Stimulated activated CD4-positive, alpha-beta T cell treated with anti-CD3 and anti-CD28 coated beads, Interleukin-1b, Interleukin-23, amount 100 ng/mL, for 24 hours (primary cell): Measurements from ENCODE around the gene HPCAL1.

Source experiments
- DNase-seq, 4 experiments: peaks; one replicate each; pipeline ENCODE4 v3.0.0-alpha.2; 2020; ENCODE audit warnings: low read depth in 4 of 4, low spot score in 1 of 4

HPCAL1 gene

DNA sequence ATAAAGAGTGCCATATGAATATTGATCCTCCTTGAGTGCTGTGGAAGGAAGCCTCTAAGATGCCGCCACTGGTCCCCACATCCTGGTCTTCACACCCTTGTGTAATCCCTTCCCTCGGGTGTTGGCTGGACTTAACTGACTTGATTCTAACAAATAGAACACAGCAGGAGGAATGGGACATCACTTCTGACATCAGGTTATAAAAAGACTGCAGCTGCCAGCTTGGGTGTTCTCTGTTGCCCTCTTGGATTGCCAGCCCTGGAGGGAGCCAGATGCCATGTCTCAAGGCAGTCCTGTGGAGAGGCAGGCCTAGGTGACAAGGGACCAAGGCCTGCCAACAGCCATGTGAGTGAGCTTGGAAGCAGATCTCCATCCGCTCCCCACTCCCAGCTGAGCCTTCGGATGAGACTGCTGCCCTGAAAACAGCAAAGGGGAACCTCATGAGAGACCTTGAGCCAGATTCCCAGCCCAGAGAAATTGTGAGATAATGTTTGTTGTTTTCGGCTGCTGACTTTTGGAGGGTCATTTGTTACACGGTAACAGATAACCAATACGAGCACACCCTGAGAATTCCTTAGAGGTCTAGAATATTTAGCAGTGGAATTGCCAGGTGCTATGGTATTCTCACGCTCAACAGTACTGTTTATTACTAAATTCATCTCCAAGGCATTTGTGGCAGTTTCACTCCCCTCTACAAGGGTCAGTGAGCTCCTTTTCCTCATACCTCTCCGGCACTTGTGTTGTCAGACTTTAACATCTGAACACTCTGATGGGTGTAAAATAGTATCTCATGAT, 32.5 kb downstream of the HPCAL1 start:
- no peak for DNase-seq

DNA sequence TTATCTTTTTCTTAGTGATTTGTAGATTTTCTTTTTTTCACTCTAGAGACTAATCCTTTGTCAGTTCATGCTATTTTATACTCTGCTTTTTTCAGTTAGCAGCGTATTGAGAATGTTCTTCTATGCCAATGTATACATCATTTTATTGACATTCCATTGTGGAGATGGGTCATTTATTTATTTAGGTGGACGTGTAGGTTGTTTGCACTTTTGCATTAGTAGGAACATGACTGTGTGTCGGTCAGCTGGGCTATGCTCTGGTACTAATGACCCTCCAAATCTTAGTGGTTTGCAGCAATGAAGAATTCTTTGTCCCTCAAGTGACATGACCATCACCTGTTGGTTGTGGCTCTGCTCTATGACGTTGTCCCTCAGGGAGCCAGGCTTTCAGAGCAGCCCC, 33.6 kb downstream of the HPCAL1 start:
- DNase-seq: no peak

DNA sequence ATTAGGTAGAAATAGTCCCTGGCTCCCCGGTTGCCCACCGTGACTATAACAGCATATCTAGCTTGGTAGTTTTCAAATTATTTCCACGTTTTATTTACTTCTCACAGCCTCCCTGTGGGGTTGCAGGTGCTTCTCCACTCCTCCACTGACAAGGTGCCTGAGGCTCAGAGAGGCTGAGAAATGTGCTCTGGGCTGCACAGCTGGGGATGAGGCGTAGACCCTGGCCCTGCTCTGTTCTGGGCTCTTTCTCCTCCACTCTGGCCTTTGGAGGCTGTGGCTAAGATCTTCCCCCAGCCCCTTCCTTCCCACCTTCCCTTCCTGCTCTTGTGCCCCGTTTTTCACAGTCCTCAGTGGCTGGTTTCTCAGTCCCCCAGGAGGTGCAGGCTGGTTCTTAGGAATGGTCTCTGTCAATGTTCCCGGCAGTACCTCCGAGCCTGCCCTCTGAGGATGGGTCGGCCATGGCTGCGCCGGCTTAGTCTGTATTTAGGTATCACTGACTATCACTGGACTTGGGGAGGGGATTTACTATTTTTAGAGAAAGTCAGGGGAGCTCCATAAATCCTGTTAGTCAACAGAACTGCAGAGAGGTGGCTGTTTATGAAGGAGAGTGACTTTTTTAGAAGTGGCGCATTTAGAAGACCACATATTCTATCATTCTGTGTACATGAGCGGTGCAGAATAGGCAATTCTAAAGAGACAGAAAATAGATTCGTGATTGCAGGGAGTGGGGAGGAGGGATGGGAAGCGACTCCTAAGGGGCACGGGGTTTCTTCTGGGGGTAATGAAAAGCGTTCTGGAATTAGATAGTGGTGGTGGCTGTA, 35.0 kb downstream of the HPCAL1 start:
- no peak for DNase-seq

DNA sequence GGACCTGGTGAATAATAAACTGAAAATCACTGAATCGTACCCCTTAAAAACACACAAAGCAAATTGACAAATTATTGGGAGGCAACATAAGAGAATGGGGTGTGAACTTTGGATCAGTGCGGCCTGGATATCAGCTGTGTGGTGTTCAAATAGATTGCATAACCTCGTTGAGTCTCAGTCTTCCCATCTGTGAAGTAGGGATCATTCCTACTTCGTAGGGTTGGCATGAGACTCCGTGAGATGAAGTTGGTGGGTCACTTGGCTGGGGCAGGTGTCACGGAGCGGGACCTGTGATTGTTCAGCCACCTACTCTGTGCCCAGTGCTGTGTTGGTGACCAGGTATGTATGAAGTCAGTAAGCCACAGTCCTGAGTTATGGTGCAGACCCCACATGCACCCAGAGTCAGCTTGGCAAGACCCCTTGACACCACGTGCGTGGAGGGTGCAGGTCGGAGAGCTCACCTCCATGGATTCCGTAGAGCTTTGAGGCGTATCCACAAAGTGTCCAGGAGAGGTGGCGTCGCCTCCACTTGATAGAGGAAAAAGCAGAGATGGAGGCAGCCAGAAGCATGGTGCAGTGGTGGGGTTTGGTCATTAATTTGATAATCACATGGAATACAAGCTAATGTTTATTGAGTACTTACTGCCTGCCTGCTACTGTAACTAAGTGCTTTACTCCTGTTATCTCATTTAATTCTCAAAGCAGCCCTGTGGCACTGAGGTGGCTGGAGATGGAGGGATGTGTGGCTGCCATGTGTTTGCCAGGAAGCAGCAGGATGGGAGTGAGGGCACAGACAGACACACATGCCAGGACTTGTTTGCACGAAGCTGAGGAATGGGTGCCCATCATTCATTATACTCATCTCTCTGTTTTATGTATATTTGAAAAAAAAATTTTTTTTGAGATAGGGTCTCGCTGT, 35.8 kb downstream of the HPCAL1 start:
- no peak for DNase-seq

DNA sequence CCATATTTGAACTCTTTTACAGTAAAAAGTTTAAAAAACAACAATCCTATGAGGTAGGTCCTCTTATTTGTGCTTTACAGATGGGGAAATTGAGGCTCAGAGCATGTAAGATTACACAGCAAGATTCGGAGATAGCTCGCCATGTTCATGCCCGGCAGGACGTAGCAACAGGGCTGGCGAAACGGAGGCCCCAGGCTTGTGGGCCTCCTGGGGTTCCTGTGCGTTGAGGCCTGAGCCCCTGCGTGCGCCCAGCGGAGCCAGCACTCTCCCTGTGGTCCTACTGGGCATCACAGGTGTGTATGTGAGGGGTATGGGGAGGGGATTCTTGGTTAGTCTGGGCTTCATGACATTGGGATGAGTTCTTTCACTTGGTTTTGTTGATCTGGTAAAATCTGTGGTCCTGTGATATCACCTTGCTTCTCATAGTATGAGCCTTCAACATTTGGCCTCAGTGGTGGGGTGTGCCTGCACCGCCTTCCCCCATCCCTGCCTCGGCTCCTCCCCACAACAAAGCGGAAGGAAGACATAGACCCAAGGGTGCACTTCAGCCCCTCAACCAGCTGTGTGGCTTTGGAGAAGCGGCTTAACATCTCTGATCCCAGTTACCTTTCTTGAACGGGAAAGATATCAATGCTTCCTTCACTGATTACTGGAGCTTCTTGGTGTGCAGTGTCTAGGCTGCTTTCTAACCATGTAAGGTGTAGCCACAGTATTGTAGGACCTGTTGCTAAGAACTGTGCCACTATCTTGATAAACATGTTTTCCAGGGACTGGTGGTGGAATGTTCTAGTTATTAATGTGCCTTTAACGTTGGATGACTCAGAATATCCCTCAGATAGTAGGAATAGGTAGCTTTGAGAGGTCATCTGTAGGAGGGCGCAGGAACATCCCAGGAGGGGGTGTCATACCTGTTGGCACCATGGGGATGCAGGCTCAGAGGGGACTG, 37.2 kb downstream of the HPCAL1 start:
- no peak for DNase-seq

DNA sequence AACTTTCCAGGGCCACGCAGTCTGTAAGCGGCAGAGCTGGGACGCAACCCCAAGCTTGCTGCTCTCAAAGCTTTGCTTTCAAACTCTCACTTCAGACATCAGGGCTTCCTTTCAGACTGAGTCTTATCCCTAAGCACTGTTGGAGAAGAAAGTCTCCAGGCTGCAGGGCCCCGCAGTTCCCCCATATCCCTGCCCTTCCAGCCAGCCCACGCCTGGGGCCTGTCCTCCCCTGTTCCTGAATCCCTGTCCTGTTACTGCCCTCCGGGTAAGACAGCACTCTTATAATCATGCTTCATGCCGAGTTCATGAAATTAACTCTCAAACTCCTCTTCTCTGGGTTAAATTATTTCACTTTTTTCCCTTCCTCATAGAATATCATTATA, 37.9 kb downstream of the HPCAL1 start:
- DNase-seq: no peak

DNA sequence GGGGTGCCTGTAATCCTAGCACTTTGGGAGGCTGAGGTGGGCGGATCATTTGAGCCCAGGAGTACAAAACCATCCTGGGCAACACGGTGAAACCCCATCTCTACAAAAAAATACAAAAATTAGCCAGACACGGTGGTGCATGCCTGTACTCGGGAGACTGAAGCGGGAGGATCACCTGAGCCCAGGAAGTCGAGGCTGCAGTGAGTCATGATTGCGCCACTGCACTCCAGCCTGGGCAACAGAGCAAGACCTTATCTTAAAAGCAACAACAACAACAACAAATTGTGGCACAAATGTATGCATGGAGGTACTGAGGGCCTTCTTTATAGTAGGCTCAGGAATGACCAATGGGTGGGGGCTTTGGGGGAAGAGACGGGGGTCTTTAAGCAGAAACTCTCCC, 38.5 kb downstream of the HPCAL1 start:
- no peak for DNase-seq

DNA sequence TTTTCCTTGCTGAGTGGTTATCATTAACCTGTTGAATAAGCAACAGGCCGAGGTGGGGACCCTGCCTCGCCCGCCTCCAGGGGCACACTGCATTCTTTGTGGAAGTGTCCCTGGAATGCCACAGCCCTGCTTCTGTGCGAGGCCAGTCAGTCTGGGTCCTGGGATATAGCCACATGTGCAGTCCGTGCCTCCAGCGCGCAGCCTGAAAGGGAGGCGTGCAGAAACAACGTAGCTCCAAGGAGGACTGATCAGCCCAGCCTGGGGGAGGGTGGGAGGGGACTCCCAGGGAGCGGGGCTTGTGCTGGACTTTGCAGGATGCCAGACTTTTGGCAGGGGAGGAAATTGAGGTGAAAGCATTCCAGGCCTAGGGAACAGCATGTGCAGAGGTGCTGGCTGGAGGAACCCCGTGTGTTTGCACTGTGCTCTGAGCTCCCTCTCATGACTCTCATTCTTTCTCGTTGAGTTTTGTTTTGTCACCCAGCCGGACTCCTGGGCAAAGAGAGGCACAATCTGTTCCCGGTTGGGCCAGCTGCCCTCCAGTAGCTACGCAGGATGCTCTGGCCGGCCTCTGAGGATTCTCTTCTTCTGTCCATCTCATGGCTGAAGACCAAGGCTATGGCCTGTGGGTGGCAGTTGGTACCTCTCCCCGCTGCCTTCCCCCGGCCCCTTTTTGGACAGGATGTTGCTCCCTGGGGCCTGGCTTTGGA, 39.7 kb downstream of the HPCAL1 start:
- DNase-seq: no peak

DNA sequence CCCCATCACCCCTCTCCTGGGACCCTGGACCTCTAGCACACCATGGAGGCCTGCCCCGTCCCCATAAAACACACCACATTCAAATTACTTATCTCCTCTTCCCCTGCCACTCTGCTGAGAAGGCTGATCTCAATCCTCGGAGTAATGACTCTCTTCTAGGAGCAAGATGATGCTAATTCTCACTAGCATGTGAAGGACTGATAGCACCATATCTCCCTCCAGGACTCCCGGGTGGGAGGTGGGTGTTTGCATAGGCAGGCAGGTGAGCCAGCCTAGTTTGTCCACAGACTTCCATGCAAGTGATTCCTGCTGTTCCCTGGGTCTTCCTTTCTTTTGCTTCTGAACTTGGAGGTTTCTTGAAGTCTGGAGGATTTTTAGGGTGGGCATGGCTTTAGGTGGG, 40.5 kb downstream of the HPCAL1 start:
- no peak for DNase-seq

DNA sequence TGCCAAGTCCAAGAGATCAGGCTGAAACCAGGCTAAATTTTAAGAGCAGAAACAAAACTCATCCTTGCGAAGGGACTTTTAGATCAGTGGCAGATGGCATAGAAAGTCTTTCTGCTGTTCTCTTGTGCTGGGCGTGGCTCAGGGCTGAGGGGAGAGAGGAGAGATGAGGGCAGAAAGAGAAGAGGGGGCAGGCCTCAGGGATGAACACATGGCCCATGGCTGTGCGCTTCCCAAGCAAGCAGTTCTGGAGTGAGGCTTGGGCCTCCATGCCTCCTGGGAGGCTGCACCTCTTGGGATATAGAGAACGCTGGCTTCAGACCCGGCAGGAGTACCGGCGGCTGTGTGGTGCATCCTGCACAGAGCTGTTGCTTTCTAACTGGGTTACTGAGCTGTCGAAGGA, 41.0 kb downstream of the HPCAL1 start:
- no peak for DNase-seq

DNA sequence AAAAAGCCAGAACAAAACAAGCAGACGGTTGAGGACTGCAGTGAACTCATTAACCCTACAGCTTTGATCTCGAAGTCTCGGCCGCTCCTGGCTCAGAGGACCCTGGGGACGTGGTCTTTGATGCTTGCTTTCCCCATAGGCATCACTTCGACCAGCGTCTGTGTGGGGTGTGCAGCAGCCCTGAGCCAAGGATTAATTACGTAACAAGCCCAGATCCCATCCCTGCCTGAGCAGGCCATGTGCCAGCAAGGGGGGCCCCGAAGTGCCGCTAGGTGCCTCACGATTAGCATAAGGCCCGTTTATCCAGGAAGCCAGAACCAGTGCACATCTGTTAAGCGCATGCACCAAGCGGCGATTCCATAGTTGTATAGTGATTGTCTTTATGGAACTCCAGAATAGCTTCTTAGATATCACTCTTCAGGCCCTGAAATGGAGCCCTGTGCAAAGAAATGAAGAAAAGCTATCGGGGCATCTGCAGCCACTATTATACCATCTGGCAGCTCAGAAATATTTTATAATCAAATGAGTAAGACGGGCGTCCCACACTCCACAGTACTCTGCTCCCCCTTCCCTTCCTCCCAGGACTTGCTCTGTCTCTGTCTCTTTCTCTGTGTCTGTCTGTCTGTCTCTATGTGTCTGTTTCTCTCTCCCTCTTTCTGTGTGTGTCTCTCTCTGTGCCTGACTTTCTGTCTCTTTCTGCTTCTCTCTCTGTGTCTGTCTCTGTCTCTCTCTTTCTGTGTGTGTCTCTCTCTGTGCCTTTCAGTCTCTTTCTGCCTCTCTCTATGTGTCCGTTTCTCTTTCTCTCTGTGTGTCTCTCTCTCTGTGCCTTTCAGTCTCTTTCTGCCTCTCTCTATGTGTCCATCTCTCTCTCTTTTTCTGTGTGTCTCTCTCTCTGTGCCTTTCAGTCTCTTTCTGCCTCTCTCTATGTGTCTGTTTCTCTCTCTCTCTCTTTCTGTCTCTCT, 41.7 kb downstream of the HPCAL1 start:
- no peak for DNase-seq

DNA sequence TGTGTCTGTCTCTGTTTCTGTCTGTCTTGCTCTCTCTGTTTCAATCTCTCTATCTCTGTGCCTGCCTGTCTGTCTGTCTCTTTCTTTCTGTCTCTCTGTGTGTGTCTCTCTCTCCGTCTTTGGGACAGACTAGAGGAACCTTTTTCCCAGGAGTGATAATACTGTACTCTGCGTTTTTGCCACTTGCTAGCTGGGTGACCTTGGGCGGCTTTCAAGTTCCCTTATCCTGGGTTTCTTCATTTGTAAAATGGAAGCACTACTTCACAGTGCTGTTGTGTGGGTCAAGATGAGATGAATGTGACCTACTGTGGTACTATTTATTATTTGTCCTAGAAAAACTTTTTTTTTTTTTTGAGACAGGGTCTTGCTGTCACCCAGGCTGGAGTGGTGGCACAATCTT, 42.4 kb downstream of the HPCAL1 start:
- DNase-seq: no peak

DNA sequence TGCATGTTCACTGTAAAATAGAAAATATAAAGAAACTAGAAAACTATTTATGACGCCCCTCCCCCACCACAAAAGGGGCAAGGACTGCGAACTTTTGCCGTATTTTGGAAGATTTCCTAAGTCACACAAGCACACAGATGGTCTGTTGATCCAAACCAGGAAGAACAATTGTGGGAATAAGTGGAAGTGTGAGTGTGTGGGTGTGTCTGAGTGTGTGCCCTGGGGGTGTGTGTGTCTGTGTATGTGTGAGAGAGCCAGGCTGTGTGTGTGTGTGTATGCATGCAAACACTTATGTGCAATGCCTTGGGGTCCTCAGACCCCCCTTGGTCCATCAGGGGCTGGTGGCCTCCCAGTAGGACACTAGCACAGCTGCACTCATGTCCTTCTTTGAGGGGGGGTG, 43.1 kb downstream of the HPCAL1 start:
- no peak for DNase-seq

DNA sequence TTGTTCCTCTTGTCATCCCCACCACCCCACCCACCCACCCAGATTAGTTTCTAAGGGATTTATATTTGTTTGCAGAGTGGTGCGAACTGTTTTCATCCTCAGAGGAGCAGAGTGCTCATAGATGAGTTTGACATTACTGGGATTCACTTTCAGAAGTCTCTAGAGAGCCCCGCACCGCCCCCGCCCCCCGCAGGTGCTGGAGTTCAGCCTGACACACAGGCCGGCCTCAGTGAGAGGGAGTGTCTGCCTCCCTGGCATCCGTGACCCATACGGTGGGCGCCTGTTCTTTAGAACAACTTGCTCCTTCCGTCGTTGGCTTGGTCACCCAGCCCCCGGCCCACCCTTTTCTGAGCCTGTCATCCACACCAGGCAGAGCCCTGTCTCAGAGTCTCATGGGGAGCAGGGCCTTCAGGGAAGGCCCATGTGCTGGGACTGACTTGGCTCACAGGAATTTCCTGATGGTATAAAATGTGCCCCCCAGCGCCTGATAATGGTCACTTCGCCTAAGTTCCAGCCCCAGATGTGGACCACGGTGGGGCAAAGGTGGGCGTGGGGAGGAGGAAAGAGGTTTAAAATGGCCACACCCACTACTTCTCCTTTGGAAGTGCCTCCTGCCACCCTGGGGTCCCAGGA, 44.3 kb downstream of the HPCAL1 start:
- no peak for DNase-seq

DNA sequence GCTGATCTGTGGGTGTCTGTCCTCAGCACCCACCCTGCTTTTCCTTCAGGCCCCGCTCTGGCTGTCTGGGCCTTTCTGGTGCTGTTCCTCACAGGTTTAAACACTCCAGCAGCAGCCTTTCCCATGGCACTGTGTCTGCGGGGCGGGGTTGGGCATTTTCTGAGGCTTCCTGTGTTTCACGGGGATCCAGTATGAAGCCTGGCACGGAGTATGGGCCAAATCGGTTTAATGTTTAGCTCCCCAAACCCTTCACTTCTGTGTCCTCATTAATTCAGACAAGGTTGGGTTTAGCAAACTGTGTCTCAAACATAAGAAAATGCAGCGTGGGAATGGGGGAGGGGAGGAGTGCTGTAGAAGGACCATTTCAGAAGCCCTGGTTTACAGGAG, 44.9 kb downstream of the HPCAL1 start:
- DNase-seq: no peak

DNA sequence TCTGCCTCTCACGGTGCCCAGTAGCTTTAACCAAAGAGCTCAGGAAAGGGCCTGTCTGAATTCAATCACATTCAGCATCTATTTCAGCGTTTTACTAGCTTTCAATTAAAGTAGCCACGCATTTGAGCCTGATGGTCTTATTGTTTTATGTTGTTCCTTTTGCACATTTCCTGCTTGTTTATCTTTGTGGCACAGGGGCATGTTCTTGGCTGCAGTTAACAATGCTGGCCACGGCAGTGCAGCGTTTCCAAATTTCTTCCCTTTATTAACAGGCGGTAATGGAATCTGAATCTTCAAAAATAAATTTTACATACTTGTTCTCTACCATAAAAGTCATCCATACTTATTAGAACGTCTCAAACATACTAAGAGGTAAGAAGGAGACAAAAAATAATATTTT, 46.2 kb downstream of the HPCAL1 start:
- no peak for DNase-seq

DNA sequence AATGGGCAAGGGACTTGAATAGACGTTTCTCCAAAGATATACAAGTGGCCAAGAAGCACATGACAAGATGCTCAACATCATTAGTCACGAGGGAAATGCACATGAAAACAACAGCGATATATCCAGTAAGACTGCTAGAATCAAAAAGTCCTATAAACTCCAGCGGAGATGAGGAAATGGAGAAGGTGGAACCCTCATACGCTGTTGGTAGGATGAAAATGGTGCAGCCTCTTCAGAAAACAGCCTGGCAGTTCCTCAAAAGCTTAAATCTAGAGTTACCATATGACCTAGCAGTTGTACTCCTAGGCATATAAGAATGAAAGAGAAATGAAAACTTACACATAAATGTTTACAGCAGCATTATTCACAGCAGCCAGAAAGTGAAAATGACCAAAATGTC, 48.1 kb downstream of the HPCAL1 start:
- DNase-seq: no peak

DNA sequence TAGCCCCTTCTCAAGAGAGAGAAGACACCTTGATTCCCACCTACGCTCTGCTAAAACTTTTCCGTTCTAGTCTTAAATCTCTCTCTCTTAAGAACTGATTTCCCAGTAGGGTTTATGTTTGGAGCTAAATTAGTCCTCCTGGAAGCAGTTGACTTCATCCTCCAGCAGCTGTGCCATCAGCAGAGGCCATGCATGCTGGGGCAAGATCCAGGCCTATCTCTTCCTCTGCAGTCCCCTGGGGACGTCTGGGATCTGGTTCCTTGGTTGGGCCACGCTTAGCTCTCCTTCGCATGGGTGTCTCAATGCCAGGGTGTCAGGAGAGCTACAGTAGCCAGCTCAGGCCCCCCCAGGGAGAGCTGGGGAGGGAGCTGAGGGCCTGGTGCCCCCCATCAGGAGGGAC, 49.7 kb downstream of the HPCAL1 start:
- no peak for DNase-seq
